Stimulated activated naive CD4-positive, alpha-beta T cell treated with Interleukin-2 at 50 U/mL for 16 hours (primary cell): ENCODE results near the gene HIP1.
"Not testable (repeated sequence)": the region's sequence is repeated elsewhere in the genome, so short reads cannot be mapped to it uniquely, and the experiment has no call there.

Experiments
- DNase-seq: peaks from one replicate; lab custom pipeline; 2025; lab: John Stamatoyannopoulos, UW

The HIP1 gene

GRCh38 chr7:75509033-75509432 is 229.7 kb downstream of the HIP1 start:
- not testable (repeated sequence) for DNase-seq

DNA sequence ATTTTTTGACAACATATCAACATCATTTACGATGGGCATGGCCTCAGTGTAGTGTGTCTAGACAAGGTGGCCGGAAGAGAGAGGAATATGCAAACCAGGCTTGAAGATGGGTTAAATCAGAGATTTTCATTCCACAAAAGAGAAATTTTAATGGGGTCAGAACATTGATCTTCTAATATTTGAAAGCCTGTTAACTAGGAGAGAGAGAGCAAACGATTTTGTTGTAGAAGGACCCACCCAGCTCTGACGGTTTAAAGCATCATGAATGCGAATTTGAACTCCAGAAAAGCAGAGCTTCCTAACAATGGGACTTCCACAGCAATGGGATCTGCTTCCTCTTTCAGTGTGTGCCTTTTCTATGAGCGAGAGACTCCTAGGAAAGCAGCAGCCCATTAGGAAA is 246.7 kb downstream of the HIP1 start, which contains the start of gene SPDYE5:
Gene SPDYE5 (plus strand): TSS at position 301 of the 400 bp plus-strand sequence. CDS start 1,728 bp downstream, outside the sequence.
- not testable (repeated sequence) for DNase-seq

DNA sequence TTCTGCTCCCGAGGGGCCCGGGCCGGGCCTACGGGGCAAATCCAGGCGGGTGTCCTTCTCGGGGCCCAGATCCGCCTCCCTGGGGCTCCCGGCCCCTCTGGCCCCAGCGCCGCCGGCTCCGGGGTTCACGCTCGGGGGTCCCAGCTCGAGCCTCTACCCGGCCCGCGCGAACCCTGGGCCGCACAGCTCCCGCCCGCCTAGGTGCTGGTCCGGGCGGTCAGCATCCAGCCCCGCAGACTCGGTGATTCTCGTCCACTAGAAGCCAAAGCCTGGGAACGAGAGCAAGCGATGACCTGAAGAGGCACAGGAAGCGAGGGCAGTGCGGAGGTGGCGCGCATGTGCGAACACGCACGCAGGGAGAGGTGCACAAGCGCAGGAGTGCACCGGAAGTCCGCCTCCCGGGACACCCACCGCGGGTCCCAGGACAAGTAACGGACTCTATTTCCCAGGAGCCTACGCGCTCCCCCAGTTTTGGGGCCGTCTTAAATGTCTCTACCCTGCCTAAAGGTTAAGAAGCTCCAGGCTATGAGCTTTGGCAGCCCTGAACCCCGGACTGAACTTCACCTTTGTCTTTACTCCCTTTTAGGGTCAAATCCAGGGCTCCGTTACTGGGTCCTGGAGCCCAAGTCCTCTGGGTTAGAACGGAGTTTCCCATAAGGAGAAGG is 252.6 kb downstream of the HIP1 start, which contains the start of gene POM121C:
Gene POM121C (minus strand): TSS at position 321 of the 665 bp plus-strand sequence. CDS start 44,803 bp downstream, outside the sequence.
- peak; percentile 87 for DNase-seq

GRCh38 chr7:75485355-75485978 is 253.3 kb downstream of the HIP1 start:
- DNase-seq, result peak; percentile 3
